ENCODE results near the gene MYH14. TPM values are rescaled to one million over a fixed set of nuclear protein-coding genes. Genes with fewer than 3 reads are reported as not detected.

The MYH14 gene
- polyA plus RNA-seq, 4 donors, result 202 to 392 (median 242) TPM

DNA sequence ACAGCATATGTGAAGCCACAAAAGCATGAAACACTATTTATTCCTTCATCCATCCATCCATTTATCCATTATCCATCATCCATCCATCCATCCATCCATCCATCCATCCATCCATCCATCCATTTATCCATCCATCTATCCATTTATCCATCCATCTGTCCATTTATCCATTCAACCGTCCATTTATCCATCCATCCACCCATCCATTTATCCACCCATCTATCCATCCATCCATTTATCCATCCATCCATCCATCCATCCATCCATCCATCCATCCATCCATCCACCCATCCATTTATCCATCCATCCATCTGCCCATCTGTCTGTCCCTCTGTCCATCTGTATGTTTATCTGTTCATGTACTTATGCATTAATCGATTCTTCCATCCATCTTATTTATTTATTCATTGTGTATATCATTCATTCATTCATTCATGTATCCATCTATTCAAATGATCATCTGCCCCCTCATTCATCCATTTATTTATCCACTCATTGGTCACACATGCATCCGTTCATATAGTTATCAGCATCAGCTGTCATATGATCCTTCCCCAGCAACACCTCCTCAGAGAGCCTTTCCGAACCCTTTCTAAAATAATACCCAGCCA, 7.0 kb upstream of the MYH14 start:
- Histone ChIP-seq H3K27ac (ENCODE audit: low read depth in 1 of 3, low read length in 2 of 3) (no peak overlapping the region), H3K27me3 (ENCODE audit: control insufficient read depth in 3 of 3, insufficient read depth in 3 of 3, low read length in 3 of 3) (peaks cover 0 to 2% (median 0%) of the 10 kb centered on the region in 3 donors), H3K4me3 (ENCODE audit: low read depth in 1 of 3, low read length in 3 of 3) (no peak overlapping the region), H3K4me1 (ENCODE audit: control insufficient read depth in 3 of 3, insufficient read depth in 2 of 3, low read depth in 1 of 3, low read length in 2 of 3) (peaks cover 0 to 18% (median 0%) of the 10 kb centered on the region in 3 donors), H3K36me3 (ENCODE audit: control insufficient read depth in 3 of 3, insufficient read depth in 2 of 3, low read depth in 1 of 3, low read length in 3 of 3) (peaks cover 0 to 63% (median 0%) of the 10 kb centered on the region in 3 donors), H3K9me3 (ENCODE audit: control insufficient read depth in 2 of 2, insufficient read depth in 1 of 2, low read depth in 1 of 2, low read length in 1 of 2) (no peaks in the 10 kb centered on the region)
- 77 to 90% (median 86%) methylated on average over 4 of the region's 4 CpGs for WGBS, 3 donors
- no peak for FAIRE-seq
- no peak for DNase-seq

DNA sequence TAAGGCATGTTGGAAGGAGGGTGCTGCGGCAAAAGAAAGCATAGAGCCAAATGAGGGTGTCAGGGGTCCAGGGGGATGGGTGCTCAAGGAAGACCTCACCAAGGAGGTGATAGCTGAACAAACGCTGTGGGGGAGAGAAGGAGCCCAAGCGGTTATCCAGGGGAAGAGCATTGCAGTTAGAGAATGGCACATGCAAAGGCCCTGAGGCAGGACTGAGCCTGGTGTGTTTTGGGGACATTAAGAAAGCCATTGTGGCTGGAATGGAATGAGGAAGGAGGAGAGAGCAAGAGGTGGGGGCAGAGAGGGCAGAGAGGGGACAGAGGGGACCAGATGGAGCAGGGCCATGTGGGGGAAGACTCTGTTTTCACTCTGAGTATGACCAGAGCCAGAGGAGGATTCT, 6.1 kb upstream of the MYH14 start:
- FAIRE-seq (no peak), DNase-seq (no peak)
- Histone ChIP-seq H3K36me3 (ENCODE audit: control insufficient read depth in 3 of 3, insufficient read depth in 2 of 3, low read depth in 1 of 3, low read length in 3 of 3) (peaks cover 0 to 62% (median 0%) of the 10 kb centered on the region in 3 donors), H3K9me3 (ENCODE audit: control insufficient read depth in 2 of 2, insufficient read depth in 1 of 2, low read depth in 1 of 2, low read length in 1 of 2) (no peaks in the 10 kb centered on the region), H3K27me3 (ENCODE audit: control insufficient read depth in 3 of 3, insufficient read depth in 3 of 3, low read length in 3 of 3) (peaks cover 0 to 2% (median 0%) of the 10 kb centered on the region in 3 donors), H3K27ac (ENCODE audit: low read depth in 1 of 3, low read length in 2 of 3) (peak overlapping the region in 1 of 3 donors; percentile 16), H3K4me1 (ENCODE audit: control insufficient read depth in 3 of 3, insufficient read depth in 2 of 3, low read depth in 1 of 3, low read length in 2 of 3) (peaks cover 0 to 13% (median 0%) of the 10 kb centered on the region in 3 donors), H3K4me3 (ENCODE audit: low read depth in 1 of 3, low read length in 3 of 3) (no peak overlapping the region)
- WGBS, 3 donors, result 75 to 97% (median 76%) methylated on average over 3 of the region's 3 CpGs

DNA sequence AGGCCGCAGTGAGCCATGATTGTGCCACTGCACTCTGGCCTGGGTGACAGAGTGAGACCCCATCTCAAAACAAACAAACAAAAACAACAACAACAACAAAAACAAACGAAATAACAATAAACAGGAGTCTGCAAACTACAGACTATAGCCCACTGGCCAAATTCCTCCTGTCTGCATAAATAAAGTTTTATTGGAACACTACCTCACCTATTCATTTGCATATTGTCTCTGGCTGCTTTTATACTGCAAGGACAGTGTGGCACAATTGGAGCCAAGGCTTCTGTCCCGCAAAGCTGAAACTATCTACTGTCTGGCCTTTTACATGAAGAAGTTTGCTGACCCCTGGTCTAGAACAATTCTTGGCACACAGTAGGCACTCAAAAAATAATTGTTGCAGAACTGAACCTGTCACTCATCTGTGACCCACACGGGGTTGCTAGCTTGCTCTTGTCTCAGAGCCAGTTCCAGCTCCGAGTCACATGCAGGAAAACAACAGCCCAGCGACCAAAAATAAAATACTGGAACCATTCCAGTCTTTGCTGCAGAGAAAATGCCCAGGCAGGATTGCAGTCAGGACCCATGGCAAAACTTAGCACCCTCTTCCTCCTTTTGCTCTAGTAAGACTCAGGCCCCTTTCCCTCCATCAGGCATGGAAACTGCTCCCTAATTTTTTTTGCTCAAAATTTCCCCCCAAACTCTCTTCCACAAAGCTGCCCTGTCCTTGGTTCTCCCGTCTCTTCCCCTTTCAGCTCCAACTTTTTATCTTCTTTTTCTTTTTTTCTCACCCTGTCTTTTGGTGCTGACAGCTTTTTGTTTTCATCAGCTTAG, 4.8 kb upstream of the MYH14 start:
- peaks cover 0 to 2% (median 0%) of the 10 kb centered on the region in 3 donors for H3K27me3 ChIP-seq (ENCODE audit: control insufficient read depth in 3 of 3, insufficient read depth in 3 of 3, low read length in 3 of 3)
- 36 to 43% (median 39%) methylated on average over 7 of the region's 7 CpGs for WGBS, 3 donors
- DNase-seq (no peak), FAIRE-seq (no peak)
- no peak overlapping the region for H3K27ac ChIP-seq (ENCODE audit: low read depth in 1 of 3, low read length in 2 of 3)
- peaks cover 0 to 61% (median 0%) of the 10 kb centered on the region in 3 donors for H3K36me3 ChIP-seq (ENCODE audit: control insufficient read depth in 3 of 3, insufficient read depth in 2 of 3, low read depth in 1 of 3, low read length in 3 of 3)
- no peaks in the 10 kb centered on the region for H3K9me3 ChIP-seq (ENCODE audit: control insufficient read depth in 2 of 2, insufficient read depth in 1 of 2, low read depth in 1 of 2, low read length in 1 of 2)
- H3K4me3 ChIP-seq (ENCODE audit: low read depth in 1 of 3, low read length in 3 of 3), result no peak overlapping the region
- peaks cover 0 to 16% (median under 1%) of the 10 kb centered on the region in 3 donors for H3K4me1 ChIP-seq (ENCODE audit: control insufficient read depth in 3 of 3, insufficient read depth in 2 of 3, low read depth in 1 of 3, low read length in 2 of 3)

DNA sequence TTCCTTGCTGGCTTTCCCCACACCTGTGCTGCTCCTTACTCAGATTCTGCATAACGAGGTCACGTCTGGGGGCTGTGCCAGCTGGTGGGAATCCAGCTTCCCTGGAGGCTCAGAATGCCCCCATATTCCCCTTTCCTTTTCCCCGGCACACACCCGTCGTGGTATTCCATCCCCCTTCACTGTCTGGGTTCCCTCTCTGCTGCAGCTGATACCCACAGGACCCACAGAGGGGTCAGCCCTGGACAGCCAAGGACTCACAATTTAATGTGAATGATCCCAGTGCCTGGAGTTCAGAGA, 4.2 kb upstream of the MYH14 start:
- H3K4me3 ChIP-seq (ENCODE audit: low read depth in 1 of 3, low read length in 3 of 3), result no peak overlapping the region
- H3K27ac ChIP-seq (ENCODE audit: low read depth in 1 of 3, low read length in 2 of 3), result no peak overlapping the region
- WGBS, 3 donors, result 6 to 11% (median 10%) methylated on average over 5 of the region's 5 CpGs
- no peak for FAIRE-seq
- peaks cover 0 to 55% (median 0%) of the 10 kb centered on the region in 3 donors for H3K36me3 ChIP-seq (ENCODE audit: control insufficient read depth in 3 of 3, insufficient read depth in 2 of 3, low read depth in 1 of 3, low read length in 3 of 3)
- DNase-seq, result no peak
- peaks cover 0 to 3% (median 0%) of the 10 kb centered on the region in 3 donors for H3K27me3 ChIP-seq (ENCODE audit: control insufficient read depth in 3 of 3, insufficient read depth in 3 of 3, low read length in 3 of 3)
- no peaks in the 10 kb centered on the region for H3K9me3 ChIP-seq (ENCODE audit: control insufficient read depth in 2 of 2, insufficient read depth in 1 of 2, low read depth in 1 of 2, low read length in 1 of 2)
- H3K4me1 ChIP-seq (ENCODE audit: control insufficient read depth in 3 of 3, insufficient read depth in 2 of 3, low read depth in 1 of 3, low read length in 2 of 3), result peaks cover 0 to 21% (median 2%) of the 10 kb centered on the region in 3 donors

DNA sequence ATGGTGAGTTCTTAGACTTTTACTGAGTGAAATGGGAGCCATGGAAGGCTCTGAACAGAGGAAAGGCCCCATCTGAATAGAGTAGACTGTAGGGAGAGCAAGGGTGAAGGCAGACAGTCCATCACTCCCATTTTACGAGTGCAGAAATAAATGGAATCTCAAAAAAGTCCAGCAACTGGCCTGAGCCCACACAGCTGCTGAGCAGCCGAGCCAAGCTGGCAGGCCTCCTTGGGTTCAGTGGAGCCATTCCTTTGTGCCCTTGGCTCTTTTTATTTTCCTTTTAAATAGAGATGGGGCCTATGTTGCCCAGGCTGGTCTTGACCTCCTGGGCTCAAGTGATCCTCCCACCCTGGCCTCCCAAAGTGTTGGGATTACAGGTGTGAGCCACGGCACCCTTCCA, 1.0 kb upstream of the MYH14 start:
- FAIRE-seq, result no peak
- peak overlapping the region in 1 of 3 donors; percentile 61 for H3K27ac ChIP-seq (ENCODE audit: low read depth in 1 of 3, low read length in 2 of 3)
- peaks cover 0 to 42% (median 0%) of the 10 kb centered on the region in 3 donors for H3K36me3 ChIP-seq (ENCODE audit: control insufficient read depth in 3 of 3, insufficient read depth in 2 of 3, low read depth in 1 of 3, low read length in 3 of 3)
- 78 to 84% (median 83%) methylated on average over 3 of the region's 3 CpGs for WGBS, 3 donors
- H3K27me3 ChIP-seq (ENCODE audit: control insufficient read depth in 3 of 3, insufficient read depth in 3 of 3, low read length in 3 of 3), result peaks cover 0 to 7% (median 0%) of the 10 kb centered on the region in 3 donors
- no peaks in the 10 kb centered on the region for H3K9me3 ChIP-seq (ENCODE audit: control insufficient read depth in 2 of 2, insufficient read depth in 1 of 2, low read depth in 1 of 2, low read length in 1 of 2)
- H3K4me3 ChIP-seq (ENCODE audit: low read depth in 1 of 3, low read length in 3 of 3), result no peak overlapping the region
- peaks cover 0 to 40% (median 2%) of the 10 kb centered on the region in 3 donors for H3K4me1 ChIP-seq (ENCODE audit: control insufficient read depth in 3 of 3, insufficient read depth in 2 of 3, low read depth in 1 of 3, low read length in 2 of 3)
- DNase-seq, result no peak

DNA sequence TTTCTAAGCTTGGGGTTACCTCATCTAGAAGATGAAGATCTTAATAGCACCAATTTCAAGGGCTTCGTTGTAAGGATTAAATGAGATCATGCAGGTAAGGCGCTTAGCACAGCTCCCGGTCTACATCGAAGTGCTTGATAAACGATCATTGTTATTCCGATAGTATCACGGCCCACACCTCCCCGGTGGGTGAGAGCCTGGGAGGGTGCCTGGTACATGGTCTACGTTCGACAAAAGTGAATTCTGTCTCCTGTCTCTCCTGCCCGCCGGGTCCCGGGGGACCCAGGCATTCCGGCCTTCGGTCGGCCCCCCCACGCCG, 501 bp upstream of the MYH14 start:
- Histone ChIP-seq H3K27ac (ENCODE audit: low read depth in 1 of 3, low read length in 2 of 3) (peak overlapping the region; percentile 8 to 61 (median 60)), H3K4me1 (ENCODE audit: control insufficient read depth in 3 of 3, insufficient read depth in 2 of 3, low read depth in 1 of 3, low read length in 2 of 3) (peaks cover 0 to 43% (median 2%) of the 10 kb centered on the region in 3 donors), H3K9me3 (ENCODE audit: control insufficient read depth in 2 of 2, insufficient read depth in 1 of 2, low read depth in 1 of 2, low read length in 1 of 2) (no peaks in the 10 kb centered on the region), H3K4me3 (ENCODE audit: low read depth in 1 of 3, low read length in 3 of 3) (peak overlapping the region; percentile 21 to 27 (median 24)), H3K27me3 (ENCODE audit: control insufficient read depth in 3 of 3, insufficient read depth in 3 of 3, low read length in 3 of 3) (peaks cover 0 to 8% (median 0%) of the 10 kb centered on the region in 3 donors), H3K36me3 (ENCODE audit: control insufficient read depth in 3 of 3, insufficient read depth in 2 of 3, low read depth in 1 of 3, low read length in 3 of 3) (peaks cover 0 to 42% (median 0%) of the 10 kb centered on the region in 3 donors)
- no peak for FAIRE-seq
- no peak for DNase-seq
- 5 to 14% (median 8%) methylated on average over 18 of the region's 18 CpGs for WGBS, 3 donors

DNA sequence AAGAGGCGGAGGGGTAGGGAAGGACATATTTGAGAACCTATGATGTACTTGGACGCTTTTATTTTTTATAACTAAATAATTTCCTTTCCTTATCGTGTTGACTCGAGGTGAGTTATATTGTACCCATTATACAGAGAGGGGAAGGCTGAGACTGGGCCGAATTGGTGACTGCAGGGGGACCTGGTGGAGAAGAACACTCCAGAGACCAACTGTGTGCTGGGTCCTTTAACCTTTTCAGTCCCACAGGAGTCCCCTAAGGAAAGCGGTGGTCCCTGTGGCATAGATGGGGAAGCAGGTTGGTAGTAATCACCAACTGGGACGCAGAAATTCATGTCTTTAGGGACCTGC, 633 bp downstream of the MYH14 start:
- H3K4me1 ChIP-seq (ENCODE audit: control insufficient read depth in 3 of 3, insufficient read depth in 2 of 3, low read depth in 1 of 3, low read length in 2 of 3), result peaks cover 0 to 43% (median 2%) of the 10 kb centered on the region in 3 donors
- peak overlapping the region in 2 of 3 donors; percentile 45 to 66 for H3K4me3 ChIP-seq (ENCODE audit: low read depth in 1 of 3, low read length in 3 of 3)
- FAIRE-seq (no peak), DNase-seq (no peak)
- H3K27me3 ChIP-seq (ENCODE audit: control insufficient read depth in 3 of 3, insufficient read depth in 3 of 3, low read length in 3 of 3), result peaks cover 0 to 8% (median 0%) of the 10 kb centered on the region in 3 donors
- no peaks in the 10 kb centered on the region for H3K9me3 ChIP-seq (ENCODE audit: control insufficient read depth in 2 of 2, insufficient read depth in 1 of 2, low read depth in 1 of 2, low read length in 1 of 2)
- H3K36me3 ChIP-seq (ENCODE audit: control insufficient read depth in 3 of 3, insufficient read depth in 2 of 3, low read depth in 1 of 3, low read length in 3 of 3), result peaks cover 0 to 46% (median 0%) of the 10 kb centered on the region in 3 donors
- WGBS, 3 donors, result 38 to 47% (median 44%) methylated on average over 7 of the region's 7 CpGs
- H3K27ac ChIP-seq (ENCODE audit: low read depth in 1 of 3, low read length in 2 of 3), result peak overlapping the region; percentile 39 to 100 (median 89)

DNA sequence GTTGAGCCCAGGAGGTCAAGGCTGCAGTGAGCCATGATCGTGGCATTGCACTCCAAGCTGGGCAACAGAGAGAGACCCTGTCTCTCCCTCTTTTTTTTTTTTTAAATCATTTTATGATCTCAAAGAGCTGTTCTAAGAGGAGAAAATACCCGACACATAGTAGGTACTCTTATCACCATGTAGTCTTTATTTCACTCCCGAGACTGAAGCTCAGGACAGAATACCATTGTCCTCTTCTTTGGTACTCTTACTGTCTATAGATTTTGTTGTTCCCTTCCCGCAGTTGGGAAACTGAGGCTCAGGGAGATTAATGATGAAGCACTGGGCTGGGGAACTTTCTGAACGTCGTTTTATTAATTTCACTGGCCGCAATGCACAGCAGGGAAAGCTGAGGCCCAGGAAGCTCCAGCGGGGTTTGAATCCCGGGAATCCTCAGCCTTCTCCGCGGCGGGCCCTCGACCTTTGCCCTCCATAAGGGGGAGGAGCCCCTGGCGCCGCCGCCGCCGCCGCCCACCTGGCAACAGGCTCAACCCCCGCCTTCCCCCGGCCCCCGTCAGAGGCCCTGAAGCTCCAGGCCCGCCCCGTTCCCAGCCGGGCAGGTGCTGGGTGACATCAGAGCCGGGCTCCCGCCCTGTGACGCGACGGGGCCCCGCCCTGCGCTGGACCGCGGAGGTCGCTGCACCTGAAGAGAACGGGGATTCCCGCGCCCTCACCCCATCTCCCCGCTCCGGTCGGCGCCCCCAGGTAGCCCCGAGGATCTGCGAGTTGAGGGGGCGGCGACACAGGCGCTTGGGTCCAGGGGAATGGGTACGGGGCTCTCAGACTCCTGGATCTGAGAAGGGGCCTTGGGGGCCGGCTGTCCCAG, 1.6 kb downstream of the MYH14 start:
- Histone ChIP-seq H3K27me3 (ENCODE audit: control insufficient read depth in 3 of 3, insufficient read depth in 3 of 3, low read length in 3 of 3) (peaks cover 0 to 8% (median 0%) of the 10 kb centered on the region in 3 donors), H3K4me1 (ENCODE audit: control insufficient read depth in 3 of 3, insufficient read depth in 2 of 3, low read depth in 1 of 3, low read length in 2 of 3) (peaks cover 0 to 43% (median 2%) of the 10 kb centered on the region in 3 donors), H3K27ac (ENCODE audit: low read depth in 1 of 3, low read length in 2 of 3) (peak overlapping the region; percentile 97 to 100 (median 98)), H3K9me3 (ENCODE audit: control insufficient read depth in 2 of 2, insufficient read depth in 1 of 2, low read depth in 1 of 2, low read length in 1 of 2) (no peaks in the 10 kb centered on the region), H3K4me3 (ENCODE audit: low read depth in 1 of 3, low read length in 3 of 3) (peak overlapping the region; percentile 11 to 73 (median 72)), H3K36me3 (ENCODE audit: control insufficient read depth in 3 of 3, insufficient read depth in 2 of 3, low read depth in 1 of 3, low read length in 3 of 3) (peaks cover 0 to 46% (median 0%) of the 10 kb centered on the region in 3 donors)
- WGBS, 3 donors, result 4 to 7% (median 6%) methylated on average over 45 to 49 of the region's 49 CpGs
- DNase-seq, result peak; percentile 96 to 98
- no peak for FAIRE-seq
